Suprapubic skin (tissue), 3 donors: ENCODE results near the gene FLT1.

Experiments used
- CTCF ChIP-seq, 2 donors: fragments of 200-600 bp in 1 of 2; fragments of 450-650 bp in 1 of 2; sonication (generic) in 1 of 2; IDR thresholded peaks; one replicate each; pipeline ENCODE4 v1.5.1; 2016 to 2019; ENCODE audit warnings: antibody characterized with exemption in 2 of 2, mild to moderate bottlenecking in 1 of 2, moderate library complexity in 1 of 2
- POLR2AphosphoS5 ChIP-seq, 3 donors: sonication (generic); formaldehyde crosslinking; IDR thresholded peaks; one replicate each; pipeline ENCODE4 v1.6.1; 2017; ENCODE audit warnings: antibody characterized with exemption in 3 of 3

- TF ChIP-seq CTCF (IDR thresholded peaks at IDR 0.05) (no peak), POLR2AphosphoS5 (IDR thresholded peaks at IDR 0.05) (no peak)
Measured at GRCh38 chr13:28283600-28283999, 211.3 kb downstream of the FLT1 start.
